Neural progenitor cell (in vitro differentiated cells): ENCODE data around the gene SFXN2. TPM values are rescaled to one million over a fixed set of nuclear protein-coding genes. Genes with fewer than 3 reads are reported as not detected.
A peak's percentile ranks its signal among the peaks of the same experiment; 100 is the strongest.

Experiments used
- DNase-seq: peaks from one replicate; pipeline ENCODE4 v3.0.0-alpha.2; 2016; ENCODE audit warnings: low spot score
- H2AFZ ChIP-seq: fragments of 200-600 bp; sonication (generic); replicated peaks from 2 replicates; pipeline ENCODE4 v1.6.1; 2016; ENCODE audit warnings: antibody characterized with exemption
- H3F3A ChIP-seq: fragments of 200-600 bp; sonication (generic); 2 replicates; pipeline ENCODE4 v1.6.1; 2016; ENCODE audit warnings: antibody characterized with exemption, low read depth
- H3K27ac ChIP-seq: fragments of 200-600 bp; sonication (generic); 2 replicates; pipeline ENCODE4 v1.5.1; 2016; ENCODE audit warnings: mild to moderate bottlenecking
- H3K27me3 ChIP-seq: fragments of 200-600 bp; sonication (generic); 2 replicates; pipeline ENCODE4 v1.6.1; 2016; ENCODE audit warnings: mild to moderate bottlenecking, moderate library complexity
- H3K36me3 ChIP-seq: fragments of 200-600 bp; sonication (generic); 2 replicates; pipeline ENCODE4 v1.5.1; 2016
- H3K4me1 ChIP-seq: fragments of 200-600 bp; sonication (generic); 2 replicates; pipeline ENCODE4 v1.6.1; 2016; ENCODE audit warnings: mixed run types
- H3K4me2 ChIP-seq: fragments of 200-600 bp; sonication (generic); 2 replicates; pipeline ENCODE4 v1.6.1; 2016
- H3K4me3 ChIP-seq: fragments of 200-600 bp; sonication (generic); 2 replicates; pipeline ENCODE4 v1.5.1; 2016
- H3K79me2 ChIP-seq: fragments of 200-600 bp; sonication (generic); 2 replicates; pipeline ENCODE4 v1.6.1; 2016; ENCODE audit warnings: low read depth
- H3K9ac ChIP-seq: fragments of 200-600 bp; sonication (generic); 2 replicates; pipeline ENCODE4 v1.6.1; 2016
- H3K9me3 ChIP-seq: fragments of 200-600 bp; sonication (generic); 2 replicates; pipeline ENCODE4 v1.5.1; 2016; ENCODE audit warnings: low read depth
- H4K20me1 ChIP-seq: fragments of 200-600 bp; sonication (generic); 2 replicates; pipeline ENCODE4 v1.6.1; 2016; ENCODE audit warnings: low read depth
- H3K27ac Mint-ChIP-seq: 3 replicates; pipeline ENCODE4 v1.8.0; 2021; ENCODE audit warnings: mixed read lengths
- H3K27me3 Mint-ChIP-seq: 2 replicates; pipeline ENCODE4 v1.8.0; 2022; ENCODE audit warnings: low read depth, mild to moderate bottlenecking, inconsistent platforms, moderate library complexity, mixed read lengths; ENCODE audit not compliant: insufficient read depth
- H3K36me3 Mint-ChIP-seq: 3 replicates; pipeline ENCODE4 v1.8.0; 2021; ENCODE audit warnings: mixed read lengths
- H3K4me1 Mint-ChIP-seq: 3 replicates; pipeline ENCODE4 v1.8.0; 2021; ENCODE audit warnings: mixed read lengths
- H3K4me3 Mint-ChIP-seq: 3 replicates; pipeline ENCODE4 v1.8.0; 2021; ENCODE audit warnings: mild to moderate bottlenecking, moderate library complexity, mixed read lengths
- H3K9me3 Mint-ChIP-seq: 3 replicates; pipeline ENCODE4 v1.8.0; 2020; ENCODE audit warnings: mixed read lengths
- EZH2 ChIP-seq: fragments of 200-600 bp; sonication (generic); IDR thresholded peaks from 2 replicates; pipeline ENCODE4 v1.6.1; 2017; ENCODE audit warnings: antibody characterized with exemption, mild to moderate bottlenecking, moderate library complexity
- EZH2phosphoT487 ChIP-seq: fragments of 200-600 bp; sonication (generic); IDR thresholded peaks from 2 replicates; pipeline ENCODE4 v1.6.1; 2017; ENCODE audit warnings: antibody characterized with exemption
- total RNA-seq: library from RNA; depleted of rRNA; stranded (reverse); fragments of >200 nt; gene quantifications from 2 replicates; pipeline ENCODE4 v1.2.3, GENCODE V29; 2015; ENCODE audit warnings: low replicate concordance
- TF ChIP-seq, protein P1 (sequence below): fragments of 200-600 bp; sonication (generic); IDR thresholded peaks from 2 replicates; pipeline ENCODE4 v1.5.1; 2017; ENCODE audit warnings: antibody characterized with exemption, mild to moderate bottlenecking

The SFXN2 gene
- total RNA-seq, 1 donor from 2014 or later = 6.4 TPM

GRCh38 chr10:102678068-102678400 is 36.4 kb upstream of the SFXN2 start:
- peaks cover 51% of the 10 kb centered on the region for H4K20me1 ChIP-seq
- no peak overlapping the region for H3K4me2 ChIP-seq
- peaks cover 11% of the 10 kb centered on the region for H3K36me3 Mint-ChIP-seq
- peaks cover 87% of the 10 kb centered on the region for H3K4me1 Mint-ChIP-seq
- H3K27ac ChIP-seq = no peak overlapping the region
- no peaks in the 10 kb centered on the region for H3K27me3 ChIP-seq
- H3K4me3 Mint-ChIP-seq = peak overlapping the region; percentile 73
- no peaks in the 10 kb centered on the region for H3K27me3 Mint-ChIP-seq
- H3K79me2 ChIP-seq = no peaks in the 10 kb centered on the region
- H3K4me1 ChIP-seq = peaks cover 66% of the 10 kb centered on the region
- H3K9ac ChIP-seq = no peak overlapping the region
- H3K4me3 ChIP-seq = no peak overlapping the region
- no peaks in the 10 kb centered on the region for H3K36me3 ChIP-seq
- H3K27ac Mint-ChIP-seq = peak overlapping the region; percentile 90
- no peak for DNase-seq
- H2AFZ ChIP-seq = no peak overlapping the region
- no peaks in the 10 kb centered on the region for H3K9me3 Mint-ChIP-seq
- no peaks in the 10 kb centered on the region for H3K9me3 ChIP-seq
- H3F3A ChIP-seq = peaks cover 63% of the 10 kb centered on the region
- TF ChIP-seq, protein P1, sequence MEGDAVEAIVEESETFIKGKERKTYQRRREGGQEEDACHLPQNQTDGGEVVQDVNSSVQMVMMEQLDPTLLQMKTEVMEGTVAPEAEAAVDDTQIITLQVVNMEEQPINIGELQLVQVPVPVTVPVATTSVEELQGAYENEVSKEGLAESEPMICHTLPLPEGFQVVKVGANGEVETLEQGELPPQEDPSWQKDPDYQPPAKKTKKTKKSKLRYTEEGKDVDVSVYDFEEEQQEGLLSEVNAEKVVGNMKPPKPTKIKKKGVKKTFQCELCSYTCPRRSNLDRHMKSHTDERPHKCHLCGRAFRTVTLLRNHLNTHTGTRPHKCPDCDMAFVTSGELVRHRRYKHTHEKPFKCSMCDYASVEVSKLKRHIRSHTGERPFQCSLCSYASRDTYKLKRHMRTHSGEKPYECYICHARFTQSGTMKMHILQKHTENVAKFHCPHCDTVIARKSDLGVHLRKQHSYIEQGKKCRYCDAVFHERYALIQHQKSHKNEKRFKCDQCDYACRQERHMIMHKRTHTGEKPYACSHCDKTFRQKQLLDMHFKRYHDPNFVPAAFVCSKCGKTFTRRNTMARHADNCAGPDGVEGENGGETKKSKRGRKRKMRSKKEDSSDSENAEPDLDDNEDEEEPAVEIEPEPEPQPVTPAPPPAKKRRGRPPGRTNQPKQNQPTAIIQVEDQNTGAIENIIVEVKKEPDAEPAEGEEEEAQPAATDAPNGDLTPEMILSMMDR = no peak
- TF ChIP-seq EZH2 (no peak), EZH2phosphoT487 (no peak)

DNA sequence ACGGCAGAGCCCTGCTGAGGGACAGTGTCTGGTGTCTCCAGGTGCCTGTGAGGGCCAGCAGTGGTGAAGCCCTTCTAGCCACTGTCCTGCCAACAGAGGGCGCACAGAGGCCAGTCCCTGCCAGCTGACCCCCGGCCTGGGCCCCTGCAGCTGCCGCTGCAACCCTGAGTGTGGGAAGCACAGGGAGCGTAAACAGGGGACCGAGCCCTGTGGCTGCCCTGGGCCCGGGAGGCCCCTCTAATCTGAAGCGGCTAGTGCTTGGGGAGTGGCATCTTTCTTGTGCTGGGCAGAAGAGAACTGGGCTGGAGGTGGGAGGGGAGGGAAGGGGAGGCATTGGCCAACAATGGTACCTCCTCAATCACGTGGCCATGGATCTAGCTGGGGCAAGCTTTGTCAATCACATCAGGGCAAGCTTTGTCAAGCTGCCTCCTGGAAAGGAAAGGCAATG is 35.6 kb upstream of the SFXN2 start:
- no peaks in the 10 kb centered on the region for H3K9me3 Mint-ChIP-seq
- Histone ChIP-seq H3F3A (peaks cover 55% of the 10 kb centered on the region), H3K36me3 (no peaks in the 10 kb centered on the region), H3K4me3 (peak overlapping the region; percentile 22), H3K9ac (no peak overlapping the region), H3K79me2 (no peaks in the 10 kb centered on the region), H3K4me1 (peaks cover 57% of the 10 kb centered on the region), H2AFZ (peak overlapping the region; percentile 86), H3K27ac (peak overlapping the region; percentile 77), H4K20me1 (peaks cover 43% of the 10 kb centered on the region), H3K27me3 (no peaks in the 10 kb centered on the region), H3K4me2 (peak overlapping the region; percentile 68), H3K9me3 (no peaks in the 10 kb centered on the region)
- peak; percentile 92 for DNase-seq
- peaks cover 79% of the 10 kb centered on the region for H3K4me1 Mint-ChIP-seq
- TF ChIP-seq EZH2 = no peak
- TF ChIP-seq, protein P1 = peak; percentile 82
- H3K36me3 Mint-ChIP-seq = peaks cover 17% of the 10 kb centered on the region
- peak overlapping the region; percentile 67 for H3K4me3 Mint-ChIP-seq
- H3K27me3 Mint-ChIP-seq = no peaks in the 10 kb centered on the region
- peak overlapping the region; percentile 95 for H3K27ac Mint-ChIP-seq

GRCh38 chr10:102679596-102679995 is 34.8 kb upstream of the SFXN2 start:
- Histone ChIP-seq H4K20me1 (peaks cover 35% of the 10 kb centered on the region), H3K9ac (no peak overlapping the region), H3F3A (peaks cover 48% of the 10 kb centered on the region), H3K36me3 (no peaks in the 10 kb centered on the region), H3K27ac (peak overlapping the region; percentile 77), H3K27me3 (no peaks in the 10 kb centered on the region), H3K4me3 (no peak overlapping the region), H3K4me1 (peaks cover 50% of the 10 kb centered on the region), H3K9me3 (no peaks in the 10 kb centered on the region), H3K79me2 (no peaks in the 10 kb centered on the region), H3K4me2 (peak overlapping the region; percentile 68), H2AFZ (no peak overlapping the region)
- Mint-ChIP-seq H3K9me3 (no peaks in the 10 kb centered on the region), H3K4me1 (peaks cover 71% of the 10 kb centered on the region), H3K27me3 (no peaks in the 10 kb centered on the region), H3K27ac (no peak overlapping the region), H3K36me3 (peaks cover 19% of the 10 kb centered on the region), H3K4me3 (no peak overlapping the region)
- TF ChIP-seq, protein P1 = no peak
- no peak for TF ChIP-seq EZH2
- no peak for TF ChIP-seq EZH2phosphoT487
- DNase-seq = no peak
